Measurements from ENCODE around the gene GPANK1. TPM values are rescaled to one million over a fixed set of nuclear protein-coding genes. Genes with fewer than 3 reads are reported as not detected.

Gene GPANK1
- total and polyA plus RNA-seq, 2 of the 13 experiments (the other 11 are each of a cell fraction or from before 2014, with no cell fraction given) = 15.4 to 22.8 TPM

DNA sequence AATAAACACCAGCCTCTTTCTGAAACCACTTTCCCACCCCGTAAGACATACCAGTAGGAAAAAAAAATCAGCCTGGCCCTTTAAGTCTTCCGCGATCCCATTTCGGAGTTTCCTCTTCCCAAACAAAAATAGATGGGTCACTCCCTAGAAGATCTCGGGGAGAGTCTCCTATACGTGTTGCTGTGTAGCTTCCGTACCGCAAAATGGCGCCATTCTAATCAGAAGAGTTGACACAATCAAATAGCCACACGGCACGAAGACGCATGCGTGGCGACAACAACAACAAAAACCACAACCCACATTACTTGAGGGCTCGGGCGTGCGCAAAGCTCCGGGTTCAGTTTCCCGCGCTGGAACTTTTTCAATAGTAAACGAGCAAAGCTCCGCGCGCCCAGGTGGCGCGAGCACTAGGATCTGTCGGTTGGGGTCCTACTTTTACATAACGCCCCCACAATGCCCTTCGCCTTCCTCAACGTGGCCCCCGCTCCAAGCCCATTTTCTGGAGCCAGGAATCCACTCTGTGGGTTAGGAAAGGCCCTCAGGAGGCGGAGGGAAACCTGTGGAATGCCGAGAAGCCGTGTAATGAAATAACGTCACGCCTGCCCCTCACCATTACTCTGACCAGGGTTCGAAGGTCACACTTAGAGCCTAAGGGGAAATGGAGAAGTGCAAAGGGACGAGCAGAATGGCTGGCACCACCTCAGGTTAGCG lies at the start of gene GPANK1 (continued):
- TF ChIP-seq, protein P1, sequence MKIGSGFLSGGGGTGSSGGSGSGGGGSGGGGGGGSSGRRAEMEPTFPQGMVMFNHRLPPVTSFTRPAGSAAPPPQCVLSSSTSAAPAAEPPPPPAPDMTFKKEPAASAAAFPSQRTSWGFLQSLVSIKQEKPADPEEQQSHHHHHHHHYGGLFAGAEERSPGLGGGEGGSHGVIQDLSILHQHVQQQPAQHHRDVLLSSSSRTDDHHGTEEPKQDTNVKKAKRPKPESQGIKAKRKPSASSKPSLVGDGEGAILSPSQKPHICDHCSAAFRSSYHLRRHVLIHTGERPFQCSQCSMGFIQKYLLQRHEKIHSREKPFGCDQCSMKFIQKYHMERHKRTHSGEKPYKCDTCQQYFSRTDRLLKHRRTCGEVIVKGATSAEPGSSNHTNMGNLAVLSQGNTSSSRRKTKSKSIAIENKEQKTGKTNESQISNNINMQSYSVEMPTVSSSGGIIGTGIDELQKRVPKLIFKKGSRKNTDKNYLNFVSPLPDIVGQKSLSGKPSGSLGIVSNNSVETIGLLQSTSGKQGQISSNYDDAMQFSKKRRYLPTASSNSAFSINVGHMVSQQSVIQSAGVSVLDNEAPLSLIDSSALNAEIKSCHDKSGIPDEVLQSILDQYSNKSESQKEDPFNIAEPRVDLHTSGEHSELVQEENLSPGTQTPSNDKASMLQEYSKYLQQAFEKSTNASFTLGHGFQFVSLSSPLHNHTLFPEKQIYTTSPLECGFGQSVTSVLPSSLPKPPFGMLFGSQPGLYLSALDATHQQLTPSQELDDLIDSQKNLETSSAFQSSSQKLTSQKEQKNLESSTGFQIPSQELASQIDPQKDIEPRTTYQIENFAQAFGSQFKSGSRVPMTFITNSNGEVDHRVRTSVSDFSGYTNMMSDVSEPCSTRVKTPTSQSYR (CRISPR knock-in tag; IDR thresholded peaks at IDR 0.05; ENCODE audit: borderline replicate concordance) = peak; percentile 33; the same call in 1 of the 2 replicates
- TF ChIP-seq, protein P2, sequence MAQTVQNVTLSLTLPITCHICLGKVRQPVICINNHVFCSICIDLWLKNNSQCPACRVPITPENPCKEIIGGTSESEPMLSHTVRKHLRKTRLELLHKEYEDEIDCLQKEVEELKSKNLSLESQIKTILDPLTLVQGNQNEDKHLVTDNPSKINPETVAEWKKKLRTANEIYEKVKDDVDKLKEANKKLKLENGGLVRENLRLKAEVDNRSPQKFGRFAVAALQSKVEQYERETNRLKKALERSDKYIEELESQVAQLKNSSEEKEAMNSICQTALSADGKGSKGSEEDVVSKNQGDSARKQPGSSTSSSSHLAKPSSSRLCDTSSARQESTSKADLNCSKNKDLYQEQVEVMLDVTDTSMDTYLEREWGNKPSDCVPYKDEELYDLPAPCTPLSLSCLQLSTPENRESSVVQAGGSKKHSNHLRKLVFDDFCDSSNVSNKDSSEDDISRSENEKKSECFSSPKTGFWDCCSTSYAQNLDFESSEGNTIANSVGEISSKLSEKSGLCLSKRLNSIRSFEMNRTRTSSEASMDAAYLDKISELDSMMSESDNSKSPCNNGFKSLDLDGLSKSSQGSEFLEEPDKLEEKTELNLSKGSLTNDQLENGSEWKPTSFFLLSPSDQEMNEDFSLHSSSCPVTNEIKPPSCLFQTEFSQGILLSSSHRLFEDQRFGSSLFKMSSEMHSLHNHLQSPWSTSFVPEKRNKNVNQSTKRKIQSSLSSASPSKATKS (CRISPR knock-in tag; IDR thresholded peaks at IDR 0.05) = no peak; the same call in 1 of the 2 replicates
- TF ChIP-seq, protein P3, sequence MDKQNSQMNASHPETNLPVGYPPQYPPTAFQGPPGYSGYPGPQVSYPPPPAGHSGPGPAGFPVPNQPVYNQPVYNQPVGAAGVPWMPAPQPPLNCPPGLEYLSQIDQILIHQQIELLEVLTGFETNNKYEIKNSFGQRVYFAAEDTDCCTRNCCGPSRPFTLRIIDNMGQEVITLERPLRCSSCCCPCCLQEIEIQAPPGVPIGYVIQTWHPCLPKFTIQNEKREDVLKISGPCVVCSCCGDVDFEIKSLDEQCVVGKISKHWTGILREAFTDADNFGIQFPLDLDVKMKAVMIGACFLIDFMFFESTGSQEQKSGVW (CRISPR knock-in tag; IDR thresholded peaks at IDR 0.05; ENCODE audit: borderline replicate concordance) = peak; percentile 16; the same call in 1 of the 2 replicates
- TF ChIP-seq, protein P4, sequence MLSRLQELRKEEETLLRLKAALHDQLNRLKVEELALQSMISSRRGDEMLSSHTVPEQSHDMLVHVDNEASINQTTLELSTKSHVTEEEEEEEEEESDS (CRISPR knock-in tag; IDR thresholded peaks at IDR 0.05; ENCODE audit: borderline replicate concordance) = 0 out of 2 replicates have a peak, but pooled peaks have one; percentile 23
- TF ChIP-seq SRSF1 (optimal IDR thresholded peaks at IDR 0.05; ENCODE audit: low read depth, low read length) (no peak), CENPT (CRISPR knock-in tag; IDR thresholded peaks at IDR 0.05; ENCODE audit: low read depth) (0 out of 2 replicates have a peak, but pooled peaks have one; percentile 26), MIXL1 (CRISPR knock-in tag; IDR thresholded peaks at IDR 0.05) (peak; percentile 75; the same call in 1 of the 2 replicates), RXRB (CRISPR knock-in tag; IDR thresholded peaks at IDR 0.05; ENCODE audit: borderline replicate concordance) (no peak; the same call in 1 of the 2 replicates), PRPF4 (IDR thresholded peaks at IDR 0.05; ENCODE audit: low read depth, low read length, poor library complexity, severe bottlenecking) (no peak)
- TF ChIP-seq, protein P5, sequence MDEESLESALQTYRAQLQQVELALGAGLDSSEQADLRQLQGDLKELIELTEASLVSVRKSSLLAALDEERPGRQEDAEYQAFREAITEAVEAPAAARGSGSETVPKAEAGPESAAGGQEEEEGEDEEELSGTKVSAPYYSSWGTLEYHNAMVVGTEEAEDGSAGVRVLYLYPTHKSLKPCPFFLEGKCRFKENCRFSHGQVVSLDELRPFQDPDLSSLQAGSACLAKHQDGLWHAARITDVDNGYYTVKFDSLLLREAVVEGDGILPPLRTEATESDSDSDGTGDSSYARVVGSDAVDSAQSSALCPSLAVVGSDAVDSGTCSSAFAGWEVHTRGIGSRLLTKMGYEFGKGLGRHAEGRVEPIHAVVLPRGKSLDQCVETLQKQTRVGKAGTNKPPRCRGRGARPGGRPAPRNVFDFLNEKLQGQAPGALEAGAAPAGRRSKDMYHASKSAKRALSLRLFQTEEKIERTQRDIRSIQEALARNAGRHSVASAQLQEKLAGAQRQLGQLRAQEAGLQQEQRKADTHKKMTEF (CRISPR knock-in tag; IDR thresholded peaks at IDR 0.05) = peak; percentile 39; the same call in 1 of the 2 replicates
- TF ChIP-seq, protein P6, sequence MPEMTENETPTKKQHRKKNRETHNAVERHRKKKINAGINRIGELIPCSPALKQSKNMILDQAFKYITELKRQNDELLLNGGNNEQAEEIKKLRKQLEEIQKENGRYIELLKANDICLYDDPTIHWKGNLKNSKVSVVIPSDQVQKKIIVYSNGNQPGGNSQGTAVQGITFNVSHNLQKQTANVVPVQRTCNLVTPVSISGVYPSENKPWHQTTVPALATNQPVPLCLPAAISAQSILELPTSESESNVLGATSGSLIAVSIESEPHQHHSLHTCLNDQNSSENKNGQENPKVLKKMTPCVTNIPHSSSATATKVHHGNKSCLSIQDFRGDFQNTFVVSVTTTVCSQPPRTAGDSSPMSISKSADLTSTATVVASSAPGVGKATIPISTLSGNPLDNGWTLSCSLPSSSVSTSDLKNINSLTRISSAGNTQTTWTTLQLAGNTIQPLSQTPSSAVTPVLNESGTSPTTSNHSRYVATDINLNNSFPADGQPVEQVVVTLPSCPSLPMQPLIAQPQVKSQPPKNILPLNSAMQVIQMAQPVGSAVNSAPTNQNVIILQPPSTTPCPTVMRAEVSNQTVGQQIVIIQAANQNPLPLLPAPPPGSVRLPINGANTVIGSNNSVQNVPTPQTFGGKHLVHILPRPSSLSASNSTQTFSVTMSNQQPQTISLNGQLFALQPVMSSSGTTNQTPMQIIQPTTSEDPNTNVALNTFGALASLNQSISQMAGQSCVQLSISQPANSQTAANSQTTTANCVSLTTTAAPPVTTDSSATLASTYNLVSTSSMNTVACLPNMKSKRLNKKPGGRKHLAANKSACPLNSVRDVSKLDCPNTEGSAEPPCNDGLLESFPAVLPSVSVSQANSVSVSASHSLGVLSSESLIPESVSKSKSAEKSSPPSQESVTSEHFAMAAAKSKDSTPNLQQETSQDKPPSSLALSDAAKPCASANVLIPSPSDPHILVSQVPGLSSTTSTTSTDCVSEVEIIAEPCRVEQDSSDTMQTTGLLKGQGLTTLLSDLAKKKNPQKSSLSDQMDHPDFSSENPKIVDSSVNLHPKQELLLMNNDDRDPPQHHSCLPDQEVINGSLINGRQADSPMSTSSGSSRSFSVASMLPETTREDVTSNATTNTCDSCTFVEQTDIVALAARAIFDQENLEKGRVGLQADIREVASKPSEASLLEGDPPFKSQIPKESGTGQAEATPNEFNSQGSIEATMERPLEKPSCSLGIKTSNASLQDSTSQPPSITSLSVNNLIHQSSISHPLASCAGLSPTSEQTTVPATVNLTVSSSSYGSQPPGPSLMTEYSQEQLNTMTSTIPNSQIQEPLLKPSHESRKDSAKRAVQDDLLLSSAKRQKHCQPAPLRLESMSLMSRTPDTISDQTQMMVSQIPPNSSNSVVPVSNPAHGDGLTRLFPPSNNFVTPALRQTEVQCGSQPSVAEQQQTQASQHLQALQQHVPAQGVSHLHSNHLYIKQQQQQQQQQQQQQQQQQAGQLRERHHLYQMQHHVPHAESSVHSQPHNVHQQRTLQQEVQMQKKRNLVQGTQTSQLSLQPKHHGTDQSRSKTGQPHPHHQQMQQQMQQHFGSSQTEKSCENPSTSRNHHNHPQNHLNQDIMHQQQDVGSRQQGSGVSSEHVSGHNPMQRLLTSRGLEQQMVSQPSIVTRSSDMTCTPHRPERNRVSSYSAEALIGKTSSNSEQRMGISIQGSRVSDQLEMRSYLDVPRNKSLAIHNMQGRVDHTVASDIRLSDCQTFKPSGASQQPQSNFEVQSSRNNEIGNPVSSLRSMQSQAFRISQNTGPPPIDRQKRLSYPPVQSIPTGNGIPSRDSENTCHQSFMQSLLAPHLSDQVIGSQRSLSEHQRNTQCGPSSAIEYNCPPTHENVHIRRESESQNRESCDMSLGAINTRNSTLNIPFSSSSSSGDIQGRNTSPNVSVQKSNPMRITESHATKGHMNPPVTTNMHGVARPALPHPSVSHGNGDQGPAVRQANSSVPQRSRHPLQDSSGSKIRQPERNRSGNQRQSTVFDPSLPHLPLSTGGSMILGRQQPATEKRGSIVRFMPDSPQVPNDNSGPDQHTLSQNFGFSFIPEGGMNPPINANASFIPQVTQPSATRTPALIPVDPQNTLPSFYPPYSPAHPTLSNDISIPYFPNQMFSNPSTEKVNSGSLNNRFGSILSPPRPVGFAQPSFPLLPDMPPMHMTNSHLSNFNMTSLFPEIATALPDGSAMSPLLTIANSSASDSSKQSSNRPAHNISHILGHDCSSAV (CRISPR knock-in tag; IDR thresholded peaks at IDR 0.05; ENCODE audit: borderline replicate concordance) = peak; percentile 74; the same call in 1 of the 2 replicates

Data from HepG2 (cell line).